HG02943 (cell line): ENCODE data around the gene PHC2.

ENCODE experiments used
- ATAC-seq: cut with Tn5 transposase; IDR thresholded peaks from one replicate; pipeline ENCODE4 v1.9.1; 2021; ENCODE audit warnings: mild to moderate bottlenecking, low read depth, moderate library complexity; ENCODE audit not compliant: unreplicated experiment

The PHC2 gene

DNA sequence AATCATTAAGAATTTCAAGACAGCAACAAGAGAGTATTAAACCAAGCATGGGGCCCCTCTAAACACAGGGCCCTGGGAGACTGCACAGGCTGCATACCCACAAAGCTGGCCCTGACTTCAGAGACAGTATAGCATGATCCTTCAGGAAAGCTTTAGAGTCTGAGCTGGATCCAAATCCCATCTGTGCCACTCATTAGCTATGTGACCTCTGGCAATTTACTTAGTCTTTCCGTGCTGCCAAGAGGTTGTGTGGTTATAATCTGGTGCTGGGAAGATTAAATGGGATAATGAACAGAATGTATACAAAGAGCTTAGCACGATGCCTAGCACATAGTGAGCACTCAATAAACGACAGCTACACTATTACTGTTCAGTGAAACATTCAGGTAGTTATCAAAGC, 4.0 kb downstream of the PHC2 start:
- ATAC-seq, result no peak

DNA sequence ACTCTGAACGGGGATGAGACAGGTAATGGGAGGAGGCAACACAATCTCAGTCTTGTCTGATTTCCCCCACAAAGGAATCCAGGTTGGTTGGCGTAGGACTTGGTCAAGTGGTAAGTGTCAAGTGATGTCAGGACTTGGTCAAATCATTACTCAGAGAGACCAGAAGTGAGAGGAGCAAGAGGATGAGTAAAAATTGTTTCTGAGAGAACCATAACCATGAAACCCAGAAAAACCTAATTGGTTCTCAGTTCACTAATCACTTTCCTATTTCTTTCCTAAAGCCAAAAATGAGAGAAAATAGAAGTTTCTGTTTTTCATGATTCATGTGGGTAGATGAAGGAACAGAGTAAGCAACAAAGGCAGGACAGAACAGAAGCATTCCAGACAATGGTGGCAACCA, 5.0 kb downstream of the PHC2 start:
- no peak for ATAC-seq

DNA sequence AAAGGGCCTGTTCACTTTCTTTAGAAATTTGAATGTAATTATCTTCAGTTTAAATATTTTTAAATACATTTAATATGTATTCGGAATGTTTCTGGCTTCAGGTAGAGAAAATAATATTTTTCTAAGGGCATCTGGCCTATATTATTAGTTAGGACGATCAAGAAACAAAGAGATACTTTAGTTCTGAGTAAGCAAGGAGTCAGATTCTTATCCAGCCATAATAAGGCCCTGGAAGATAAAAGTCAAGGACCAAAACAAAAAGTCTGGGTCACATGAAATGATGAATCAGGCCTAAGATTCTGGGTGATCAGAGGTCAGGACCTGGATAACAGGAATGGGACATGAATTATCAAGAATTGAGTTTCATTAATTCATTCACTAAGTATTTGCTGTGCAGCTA, 6.3 kb downstream of the PHC2 start:
- ATAC-seq, result no peak

DNA sequence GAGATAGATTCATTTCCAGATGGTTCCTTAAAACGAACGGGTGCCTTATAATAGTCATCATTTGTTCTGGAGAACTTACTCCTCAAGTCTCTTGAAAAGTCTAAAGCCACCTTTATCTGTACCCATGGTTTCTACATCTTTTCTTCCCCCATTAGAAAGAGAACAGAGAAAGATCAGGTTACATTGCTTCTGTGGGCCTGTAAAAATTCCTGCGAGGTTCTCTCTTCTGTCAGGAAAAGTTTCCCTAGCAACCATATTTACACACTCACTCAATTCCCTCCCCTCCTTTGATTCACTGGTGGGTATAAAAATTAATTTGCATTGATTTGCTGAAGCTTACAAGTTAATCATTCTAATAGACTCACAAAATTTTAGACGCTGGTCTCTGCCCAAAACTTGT, 6.7 kb downstream of the PHC2 start:
- ATAC-seq, result no peak

DNA sequence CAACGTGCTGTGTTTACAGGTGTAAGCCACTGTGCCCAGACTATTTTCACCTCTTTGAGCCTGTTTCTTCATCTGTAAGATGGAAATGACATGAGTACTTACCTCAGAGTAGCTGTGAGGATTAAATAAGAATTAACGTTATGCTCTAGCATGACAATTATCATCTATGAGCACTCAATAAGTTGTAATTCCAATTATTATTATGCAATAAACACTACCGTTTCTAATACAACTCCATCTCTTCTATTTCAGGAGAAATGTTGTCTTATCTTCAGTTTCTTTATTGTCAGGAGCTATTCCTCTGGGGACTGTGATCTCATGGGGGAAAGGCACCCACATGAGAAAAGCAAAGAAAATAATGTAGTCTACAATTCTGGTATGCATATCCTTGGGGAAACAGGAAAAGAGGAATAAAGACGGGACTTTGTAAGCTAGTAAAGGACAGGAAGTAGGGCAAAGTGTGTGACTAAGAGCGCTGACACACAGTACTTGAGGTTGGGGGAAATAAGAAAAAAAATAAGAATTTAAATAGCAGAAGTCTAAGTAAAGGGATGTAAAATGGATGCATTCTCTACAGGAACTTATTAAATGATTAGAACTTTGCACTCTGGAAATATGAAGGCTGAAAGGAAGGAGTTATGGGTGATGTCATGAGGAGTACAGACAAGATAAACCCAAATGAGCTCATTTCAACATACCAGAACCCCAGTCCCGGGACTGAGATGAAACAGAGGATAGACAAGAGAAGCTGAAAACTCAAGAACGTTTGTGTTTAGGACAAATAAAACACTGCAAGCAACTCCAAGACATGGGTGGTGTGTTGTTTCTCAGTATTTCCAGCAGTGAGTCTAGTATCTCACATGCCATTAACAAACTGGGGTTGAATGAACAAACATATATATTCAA, 9.8 kb downstream of the PHC2 start:
- no peak for ATAC-seq

DNA sequence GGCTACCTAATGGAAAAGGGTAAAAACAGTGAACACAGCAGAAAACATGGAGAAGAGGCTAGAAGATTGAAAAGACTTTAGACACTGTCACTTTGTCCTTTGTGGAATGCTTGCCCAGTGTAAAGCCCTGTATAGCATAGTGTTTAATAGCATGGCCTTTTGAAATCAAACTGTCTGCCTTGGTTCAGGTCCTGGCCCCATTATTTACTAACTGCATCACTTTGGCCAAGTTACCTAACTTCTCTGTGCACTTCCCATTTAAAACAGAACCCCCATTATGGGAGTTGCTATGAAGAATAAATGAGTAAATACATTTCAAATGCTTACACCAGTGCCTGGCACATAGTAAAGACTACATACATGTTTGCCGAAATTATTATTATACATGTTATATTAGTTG, 12.1 kb downstream of the PHC2 start:
- no peak for ATAC-seq

DNA sequence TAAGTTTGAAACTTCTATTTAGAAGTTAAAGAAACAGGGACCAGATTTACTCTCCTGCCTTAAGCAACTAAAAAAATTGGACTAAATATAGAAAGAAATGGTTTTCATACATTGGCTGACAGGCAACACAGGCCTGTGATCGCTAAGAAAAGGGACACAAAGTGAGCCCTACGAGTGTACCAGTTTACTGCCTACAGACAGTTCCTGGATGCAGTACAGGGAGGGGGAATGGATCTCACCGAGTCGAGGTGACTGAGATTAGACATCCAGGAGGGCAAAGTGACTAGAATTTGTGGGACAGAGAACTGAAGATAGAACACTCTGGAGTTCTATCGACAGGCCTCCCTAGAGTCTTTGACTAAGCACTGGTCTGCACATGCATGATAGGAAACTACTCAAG, 16.0 kb downstream of the PHC2 start:
- no peak for ATAC-seq

DNA sequence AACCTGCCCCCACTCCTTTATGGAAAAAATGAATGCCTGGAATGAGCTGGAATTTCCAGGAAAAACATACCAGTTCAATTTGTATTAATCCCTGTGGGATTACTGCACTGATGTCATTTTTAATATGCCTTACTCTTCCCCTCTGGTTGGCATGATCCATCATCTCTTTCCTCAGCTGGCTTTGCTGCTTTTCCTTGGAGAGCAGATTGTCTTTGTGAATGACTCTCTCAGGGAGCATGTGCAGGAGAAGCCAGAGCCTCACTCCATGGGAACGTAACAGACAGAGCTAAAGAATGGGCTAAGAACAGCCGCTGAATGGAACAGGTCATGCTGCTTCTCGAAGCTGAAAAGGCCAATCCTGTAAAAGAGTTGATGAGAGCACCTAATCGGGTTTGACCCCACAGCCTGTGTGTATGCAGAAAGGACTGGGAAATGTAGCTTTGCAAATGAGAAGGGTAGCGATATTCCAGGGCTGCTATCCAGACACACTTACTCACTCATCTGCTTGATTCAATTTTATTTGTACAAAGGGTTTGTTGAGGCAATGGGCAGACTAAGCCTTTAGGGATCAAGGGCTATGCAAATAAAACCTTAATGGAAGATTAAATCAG, 20.7 kb downstream of the PHC2 start:
- ATAC-seq, result no peak

DNA sequence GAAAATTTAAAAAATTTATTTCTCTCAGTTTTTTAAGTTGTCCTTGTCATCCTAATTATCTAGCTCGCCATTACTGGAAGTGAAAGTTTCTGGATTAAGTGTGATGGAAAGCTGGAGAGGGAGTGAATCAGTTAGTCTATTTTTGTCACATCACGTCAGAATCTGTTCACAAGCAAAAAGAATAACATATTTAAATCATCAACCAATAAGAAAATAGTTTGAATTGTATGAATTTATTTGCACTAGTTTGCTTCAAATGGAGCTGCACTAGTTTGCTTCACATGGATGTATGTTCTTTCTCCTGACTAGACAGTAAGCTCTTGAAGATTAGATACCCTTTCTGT, 22.8 kb downstream of the PHC2 start:
- no peak for ATAC-seq

DNA sequence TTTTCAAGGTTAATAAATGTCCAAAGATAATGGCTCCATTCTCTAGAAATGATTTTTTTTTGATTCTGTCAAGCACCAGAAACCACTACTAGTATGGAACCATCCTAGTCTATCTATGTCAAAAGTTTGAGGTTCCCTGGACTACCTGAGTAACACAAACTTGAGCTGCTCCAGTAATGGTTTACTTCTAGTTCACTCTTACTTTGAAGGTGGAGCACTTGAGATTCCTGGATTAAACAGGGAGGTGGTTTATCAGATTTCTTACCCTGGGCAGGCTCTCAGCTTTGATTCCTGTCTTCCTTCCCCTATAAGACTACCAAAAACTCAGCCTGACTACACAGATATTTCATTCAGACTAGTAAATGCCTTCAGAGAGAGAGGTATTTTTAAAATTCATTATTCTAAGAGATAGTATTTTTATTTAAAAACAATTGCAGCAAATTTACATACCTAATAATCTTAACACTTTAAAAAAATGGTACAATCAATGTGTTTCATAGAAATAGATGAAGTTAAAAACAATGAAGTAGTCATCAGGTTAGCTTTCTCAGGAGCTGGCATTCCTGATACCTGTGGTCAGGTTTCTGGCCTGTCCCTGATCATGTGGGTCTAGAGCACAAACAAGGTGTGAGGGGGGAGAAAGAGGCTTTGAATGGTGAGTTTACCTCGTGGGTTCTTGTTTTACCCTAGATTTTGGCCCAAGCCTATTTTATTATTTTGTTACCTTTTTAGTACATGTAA, 23.4 kb downstream of the PHC2 start:
- ATAC-seq, result no peak

DNA sequence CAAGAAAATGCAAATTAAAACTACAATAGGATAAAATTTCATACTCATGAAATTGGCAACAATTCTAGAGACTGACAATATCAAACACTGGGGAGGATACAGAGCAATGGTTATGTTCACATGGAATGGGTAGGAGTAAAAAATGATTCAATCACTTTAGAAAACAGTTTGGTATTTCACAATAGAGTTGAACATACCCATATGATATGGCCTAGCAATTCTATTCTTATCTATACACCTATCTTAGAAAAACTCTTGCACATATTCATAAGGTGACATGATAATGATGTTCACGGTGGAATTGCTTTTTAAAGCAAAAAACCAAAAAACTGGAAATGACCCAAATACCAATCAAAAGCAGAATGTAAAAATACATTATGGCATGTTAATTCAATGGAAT, 28.7 kb downstream of the PHC2 start:
- no peak for ATAC-seq

DNA sequence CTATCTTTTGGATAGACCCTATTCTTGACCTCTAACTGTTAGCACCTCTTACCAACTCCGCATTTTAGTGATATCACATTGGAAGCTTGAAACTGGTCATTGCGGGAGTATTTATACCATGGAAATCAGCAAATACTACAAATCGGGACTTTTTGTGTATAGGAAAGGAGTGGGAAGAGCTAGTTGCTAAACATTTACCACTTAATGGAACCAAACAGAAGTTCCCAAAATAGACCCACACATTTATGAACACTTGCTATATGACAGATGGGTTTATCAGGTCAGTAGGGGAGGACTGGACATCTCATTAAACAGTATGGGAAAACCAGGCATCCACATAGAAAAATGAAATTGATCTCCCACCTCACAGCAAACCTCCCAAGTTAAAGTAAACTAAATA, 29.4 kb downstream of the PHC2 start:
- ATAC-seq, result no peak

DNA sequence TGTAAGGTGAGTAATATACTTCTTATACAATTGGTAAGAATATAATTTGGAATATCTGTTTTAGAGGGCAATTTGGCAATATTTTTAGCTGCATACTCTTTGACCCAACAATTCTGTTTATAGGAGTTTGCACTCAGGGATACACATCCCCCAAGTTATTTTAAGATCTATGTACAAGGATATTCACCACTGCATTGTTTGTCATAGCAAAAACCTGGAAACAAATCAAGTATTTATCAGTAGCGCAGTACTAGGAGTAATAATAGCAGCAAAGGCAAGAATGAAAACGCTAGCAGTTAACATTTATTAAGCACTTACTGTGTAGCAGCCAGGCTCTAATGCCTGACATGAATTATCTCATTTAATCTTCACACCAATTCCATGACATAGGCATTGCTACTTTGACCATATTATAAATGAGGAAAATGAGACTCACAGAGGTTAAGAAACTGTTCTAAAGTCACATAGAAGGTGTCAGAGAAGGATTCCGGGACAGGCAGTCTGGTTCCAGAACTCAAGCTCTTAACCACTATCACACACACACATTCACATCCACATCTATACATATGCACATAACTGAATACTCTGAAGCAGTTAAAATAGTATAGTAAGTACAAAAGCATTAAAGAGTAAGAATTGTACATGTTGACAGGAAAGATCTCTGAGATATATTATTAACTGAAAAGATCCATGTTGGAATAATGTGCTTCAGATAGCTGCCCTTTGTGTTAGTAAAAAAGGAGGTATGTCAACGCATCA, 30.6 kb downstream of the PHC2 start:
- no peak for ATAC-seq

DNA sequence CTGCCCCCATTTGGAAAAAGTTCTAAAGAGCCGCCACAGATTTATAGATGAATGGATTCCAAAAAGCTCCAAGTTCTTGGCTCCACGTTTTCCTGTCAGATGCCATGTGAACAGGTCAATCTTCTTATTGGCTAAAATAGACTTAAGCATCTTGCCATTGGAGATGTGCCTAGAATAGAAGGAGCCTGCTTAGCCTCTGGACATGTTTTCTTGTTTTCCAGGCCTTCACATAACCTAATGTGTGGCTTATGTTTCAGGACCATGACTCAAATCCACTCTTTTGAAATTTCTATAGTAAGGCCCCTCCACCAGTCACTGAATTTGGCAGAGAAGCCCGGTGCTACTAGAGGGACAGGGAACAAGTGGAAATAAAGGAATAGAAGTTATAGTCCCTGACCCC, 31.5 kb downstream of the PHC2 start:
- ATAC-seq, result no peak

DNA sequence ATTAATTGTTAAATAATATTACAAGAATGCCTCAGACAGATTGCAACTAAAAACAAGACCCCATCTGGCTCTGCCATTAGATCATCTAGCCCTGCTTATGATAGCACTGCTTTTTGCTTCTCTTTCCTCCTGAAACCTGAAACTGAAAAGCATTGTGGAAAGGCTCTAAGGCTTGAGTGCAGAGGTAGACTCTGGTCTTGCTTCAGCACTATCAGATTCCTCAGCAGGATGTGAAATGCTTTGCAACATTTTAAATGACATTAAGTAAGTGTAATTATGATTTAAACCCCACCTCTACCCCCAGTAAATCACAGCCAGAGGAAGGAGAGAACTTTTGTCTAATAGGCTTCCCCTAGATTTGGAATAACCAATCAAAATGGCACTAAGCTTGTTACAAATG, 32.9 kb downstream of the PHC2 start:
- ATAC-seq, result no peak

DNA sequence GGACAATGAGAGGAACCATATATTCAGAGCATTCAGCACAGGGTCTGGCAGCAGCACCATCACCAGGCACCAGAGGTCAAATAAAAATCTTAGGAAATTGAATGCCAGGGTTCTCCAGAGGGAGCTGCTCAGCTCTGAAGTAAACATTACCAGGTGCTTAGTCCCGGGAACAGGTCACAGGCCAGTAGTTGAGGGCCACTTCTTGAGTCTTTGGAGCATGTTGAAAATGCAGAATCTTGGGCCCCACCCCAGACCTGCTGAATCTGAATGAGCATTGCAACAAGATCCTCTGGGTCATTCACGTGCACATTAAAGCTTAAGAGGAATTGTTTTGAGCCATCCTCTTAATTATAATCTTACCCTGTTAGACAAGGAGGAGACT, 33.8 kb downstream of the PHC2 start:
- ATAC-seq, result no peak

DNA sequence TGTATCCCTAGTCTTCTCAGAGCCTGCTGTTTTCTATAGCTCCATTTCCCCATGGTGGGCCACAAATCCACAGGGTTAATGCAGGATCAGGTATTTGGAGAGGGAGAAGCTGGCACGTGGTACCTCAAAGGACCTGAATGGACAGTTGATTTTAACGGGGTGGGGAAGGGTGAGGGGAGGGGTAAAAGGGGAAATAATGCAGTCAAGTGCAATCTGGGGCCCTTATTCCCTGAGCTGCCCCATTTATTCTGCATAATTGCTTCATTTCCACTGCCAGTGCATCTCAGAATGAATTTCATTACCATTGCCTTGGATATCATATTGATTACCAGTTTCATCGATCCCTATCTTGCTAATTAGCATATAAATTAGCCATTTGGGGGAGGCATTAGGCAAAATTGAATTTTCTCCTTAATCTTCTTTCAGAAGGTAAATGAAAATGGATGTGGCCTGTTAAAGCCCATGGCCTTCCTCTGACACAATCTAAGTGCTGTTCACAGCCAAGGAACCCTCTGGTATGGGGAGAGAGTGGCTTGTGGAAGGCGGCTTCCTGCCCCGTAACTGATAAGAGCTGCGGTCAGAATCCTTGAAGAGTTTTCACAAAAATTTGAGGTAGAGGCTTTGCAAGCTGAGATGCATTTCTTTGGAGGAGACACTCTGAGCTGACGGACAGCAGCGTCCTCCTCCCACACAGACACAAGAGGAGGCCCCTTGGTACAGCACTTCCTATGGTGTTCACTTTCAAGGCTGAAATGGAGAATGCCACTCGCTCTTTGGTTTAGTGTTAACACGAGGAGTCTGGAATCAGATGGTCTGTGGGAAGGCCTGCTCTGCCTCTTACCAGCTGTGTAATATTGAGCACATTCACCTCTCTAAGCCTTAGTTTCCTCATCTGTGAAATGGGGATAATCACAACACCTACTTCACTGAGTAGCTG, 34.4 kb downstream of the PHC2 start:
- ATAC-seq, result no peak

DNA sequence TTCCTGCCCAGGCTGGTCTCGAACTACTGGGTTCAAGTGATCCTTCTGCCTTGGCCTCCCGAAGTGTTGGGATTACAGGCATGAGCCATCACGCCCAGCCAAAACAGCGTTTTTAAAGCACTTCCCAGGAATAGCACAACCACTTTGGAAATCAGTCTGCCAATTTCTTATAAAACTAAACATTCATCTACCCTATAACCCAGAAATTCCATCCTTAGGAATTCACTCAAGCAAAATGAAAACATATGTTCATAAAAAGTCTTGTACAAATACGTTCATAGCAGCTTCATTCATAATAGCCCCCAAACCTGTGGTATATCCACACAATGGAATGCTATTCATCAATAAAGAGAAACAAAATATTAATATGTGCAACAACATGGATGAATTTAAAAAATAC, 36.1 kb downstream of the PHC2 start:
- no peak for ATAC-seq

DNA sequence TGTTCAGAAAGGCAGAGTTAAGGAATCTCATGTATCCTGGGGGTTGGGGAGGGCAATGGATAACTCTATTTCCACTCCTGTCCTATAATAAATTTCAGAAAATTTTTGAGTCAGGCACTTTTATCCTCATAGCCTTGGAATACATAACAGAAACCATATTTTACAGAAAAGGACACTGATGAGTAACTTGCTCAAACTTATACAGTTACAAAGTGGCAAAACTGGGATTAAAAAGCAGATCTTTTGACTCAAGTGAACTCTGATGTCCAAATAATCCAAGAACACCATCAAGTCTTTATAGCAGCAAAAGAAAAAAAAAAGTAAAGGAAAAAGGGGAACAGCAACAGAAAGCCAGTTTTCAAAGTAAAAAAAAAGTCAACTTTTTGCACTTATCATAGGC, 36.9 kb downstream of the PHC2 start:
- no peak for ATAC-seq

DNA sequence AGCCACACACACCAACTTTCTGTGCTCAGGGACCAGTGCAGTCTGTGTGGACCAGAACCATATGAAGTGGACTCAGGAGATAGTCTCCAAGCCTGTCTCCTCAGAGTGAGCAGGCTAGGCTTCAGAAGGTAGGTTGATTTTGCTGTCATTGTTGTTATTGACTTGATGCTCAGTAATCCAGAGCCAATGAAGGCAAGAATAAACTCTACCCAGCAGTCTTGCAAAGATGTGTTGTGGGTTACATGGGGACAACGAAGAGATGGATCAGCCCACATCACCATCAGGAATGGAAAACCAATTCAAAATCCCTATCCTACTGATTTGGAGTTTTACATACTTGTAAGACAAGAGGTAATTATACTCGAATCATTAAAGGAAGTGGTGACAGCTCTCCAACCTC, 37.4 kb downstream of the PHC2 start:
- ATAC-seq, result no peak
